ENCODE data around the gene OSBPL2. TPM values are rescaled to one million over a fixed set of nuclear protein-coding genes. Genes with fewer than 3 reads are reported as not detected.

The OSBPL2 gene
- total RNA-seq, 2 experiments from 2014 or later: 17.2 to 40.0 TPM

DNA sequence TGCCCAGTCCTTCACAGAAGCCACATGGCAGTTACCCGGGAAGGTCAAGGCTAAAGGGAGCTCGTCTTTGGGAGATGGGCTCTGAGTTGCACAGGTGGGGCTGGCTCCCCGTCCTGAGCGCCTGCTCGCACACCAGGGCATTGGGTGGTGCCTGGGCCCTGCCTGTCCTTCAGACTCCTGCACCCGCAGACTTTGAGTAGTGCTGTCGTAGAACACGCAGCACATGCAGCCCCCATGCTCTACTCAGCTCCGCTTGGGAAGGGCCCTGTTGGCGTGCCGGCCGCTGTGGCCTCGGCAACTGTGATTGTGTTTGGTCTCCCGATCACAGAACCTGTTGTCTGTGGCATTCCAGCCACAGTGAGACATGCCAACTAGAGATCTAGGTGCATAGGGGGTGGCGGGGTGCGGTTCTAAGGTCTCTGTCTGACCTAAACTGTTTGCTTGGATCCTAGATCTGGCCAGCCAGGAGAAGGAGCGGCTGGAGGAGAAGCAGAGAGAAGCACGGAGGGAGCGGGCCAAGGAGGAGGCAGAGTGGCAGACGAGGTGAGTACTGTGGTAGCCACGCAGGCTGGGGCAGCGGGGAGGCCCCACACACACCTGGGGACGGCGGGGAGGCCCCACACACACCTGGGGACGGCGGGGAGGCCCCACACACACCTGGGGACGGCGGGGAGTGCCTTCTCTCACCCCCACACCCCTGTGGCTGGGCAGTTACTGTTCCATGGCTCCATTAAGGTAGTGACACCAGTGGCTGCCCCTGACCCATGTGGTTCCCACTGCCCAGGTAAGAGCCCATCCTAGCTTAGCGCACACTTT is 53.1 kb downstream of the OSBPL2 start:
- no peaks in the 10 kb centered on the region for H3K79me2 ChIP-seq (ENCODE audit: insufficient read depth, low read depth, low read length)
- no peak overlapping the region for H3K4me3 ChIP-seq (ENCODE audit: low read depth, low read length, poor library complexity, severe bottlenecking)
- no peaks in the 10 kb centered on the region for H3K9me2 ChIP-seq (ENCODE audit: insufficient read depth, low read length)
- DNase-seq (ENCODE audit: low spot score): no peak
- H3K9me3 ChIP-seq (ENCODE audit: low read length): no peaks in the 10 kb centered on the region
- no peak overlapping the region for H3K4me2 ChIP-seq (ENCODE audit: low read length)
- H2AFZ ChIP-seq (ENCODE audit: low read length): no peak overlapping the region
- H3K36me3 ChIP-seq (ENCODE audit: insufficient read depth, low read length): no peaks in the 10 kb centered on the region; the same call in 1 of the 2 replicates
- POLR2A ChIA-PET: no interaction called here
- BruUV-seq (replicated peaks): no TSS peak
- no peaks in the 10 kb centered on the region for H4K20me1 ChIP-seq (ENCODE audit: insufficient read depth, low read length)
- CTCF ChIA-PET (ENCODE audit: unreplicated experiment): no interaction called here
- TF ChIP-seq, protein P1, sequence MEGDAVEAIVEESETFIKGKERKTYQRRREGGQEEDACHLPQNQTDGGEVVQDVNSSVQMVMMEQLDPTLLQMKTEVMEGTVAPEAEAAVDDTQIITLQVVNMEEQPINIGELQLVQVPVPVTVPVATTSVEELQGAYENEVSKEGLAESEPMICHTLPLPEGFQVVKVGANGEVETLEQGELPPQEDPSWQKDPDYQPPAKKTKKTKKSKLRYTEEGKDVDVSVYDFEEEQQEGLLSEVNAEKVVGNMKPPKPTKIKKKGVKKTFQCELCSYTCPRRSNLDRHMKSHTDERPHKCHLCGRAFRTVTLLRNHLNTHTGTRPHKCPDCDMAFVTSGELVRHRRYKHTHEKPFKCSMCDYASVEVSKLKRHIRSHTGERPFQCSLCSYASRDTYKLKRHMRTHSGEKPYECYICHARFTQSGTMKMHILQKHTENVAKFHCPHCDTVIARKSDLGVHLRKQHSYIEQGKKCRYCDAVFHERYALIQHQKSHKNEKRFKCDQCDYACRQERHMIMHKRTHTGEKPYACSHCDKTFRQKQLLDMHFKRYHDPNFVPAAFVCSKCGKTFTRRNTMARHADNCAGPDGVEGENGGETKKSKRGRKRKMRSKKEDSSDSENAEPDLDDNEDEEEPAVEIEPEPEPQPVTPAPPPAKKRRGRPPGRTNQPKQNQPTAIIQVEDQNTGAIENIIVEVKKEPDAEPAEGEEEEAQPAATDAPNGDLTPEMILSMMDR (conservative IDR thresholded peaks at IDR 0.05; ENCODE audit: low read length): no peak
- TF ChIP-seq EZH2phosphoT487 (IDR thresholded peaks at IDR 0.05; ENCODE audit: borderline replicate concordance, low read depth, low read length): no peak
- peaks cover 3% of the 10 kb centered on the region for H3K4me1 ChIP-seq (ENCODE audit: insufficient read depth, low read length, poor library complexity, severe bottlenecking)
- intact Hi-C loops (cut with micrococcal nuclease; ENCODE audit: unreplicated experiment): no loop called here
- no peak overlapping the region for H3K27ac ChIP-seq (ENCODE audit: low read depth, low read length, poor library complexity, severe bottlenecking)

DNA sequence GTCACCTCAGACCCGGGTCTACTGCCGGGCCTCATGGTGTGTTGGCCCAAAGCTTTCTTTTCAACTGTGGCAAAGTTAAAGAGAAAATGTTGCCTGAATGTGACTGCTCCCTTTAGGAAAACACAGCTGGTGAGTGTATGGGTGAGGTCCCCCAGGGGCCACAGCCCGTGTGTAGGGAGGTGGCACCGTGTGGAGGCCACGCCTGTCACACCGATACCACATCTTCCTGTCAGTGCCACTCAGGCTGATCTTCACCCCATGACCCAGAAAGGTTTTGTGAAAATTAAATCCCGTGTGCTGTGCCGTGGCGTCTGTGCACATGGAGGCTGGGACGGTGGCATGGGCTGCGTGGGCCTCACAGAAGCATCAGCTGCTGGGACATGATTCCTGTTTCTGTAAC is 53.8 kb downstream of the OSBPL2 start:
- CTCF ChIA-PET (ENCODE audit: unreplicated experiment): no interaction called here
- Histone ChIP-seq H3K27ac (ENCODE audit: low read depth, low read length, poor library complexity, severe bottlenecking) (no peak overlapping the region), H3K36me3 (ENCODE audit: insufficient read depth, low read length) (no peaks in the 10 kb centered on the region; the same call in 1 of the 2 replicates), H3K9me2 (ENCODE audit: insufficient read depth, low read length) (no peaks in the 10 kb centered on the region), H3K4me1 (ENCODE audit: insufficient read depth, low read length, poor library complexity, severe bottlenecking) (peaks cover 6% of the 10 kb centered on the region), H3K9me3 (ENCODE audit: low read length) (no peaks in the 10 kb centered on the region), H3K4me2 (ENCODE audit: low read length) (no peak overlapping the region), H3K79me2 (ENCODE audit: insufficient read depth, low read depth, low read length) (no peaks in the 10 kb centered on the region), H3K4me3 (ENCODE audit: low read depth, low read length, poor library complexity, severe bottlenecking) (no peak overlapping the region), H4K20me1 (ENCODE audit: insufficient read depth, low read length) (no peaks in the 10 kb centered on the region), H2AFZ (ENCODE audit: low read length) (no peak overlapping the region)
- intact Hi-C loops (cut with micrococcal nuclease; ENCODE audit: unreplicated experiment): no loop called here
- TF ChIP-seq, protein P1 (conservative IDR thresholded peaks at IDR 0.05; ENCODE audit: low read length): no peak
- no peak for TF ChIP-seq EZH2phosphoT487 (IDR thresholded peaks at IDR 0.05; ENCODE audit: borderline replicate concordance, low read depth, low read length)
- no TSS peak for BruUV-seq (replicated peaks)
- POLR2A ChIA-PET: no interaction called here
- no peak for DNase-seq (ENCODE audit: low spot score)

DNA sequence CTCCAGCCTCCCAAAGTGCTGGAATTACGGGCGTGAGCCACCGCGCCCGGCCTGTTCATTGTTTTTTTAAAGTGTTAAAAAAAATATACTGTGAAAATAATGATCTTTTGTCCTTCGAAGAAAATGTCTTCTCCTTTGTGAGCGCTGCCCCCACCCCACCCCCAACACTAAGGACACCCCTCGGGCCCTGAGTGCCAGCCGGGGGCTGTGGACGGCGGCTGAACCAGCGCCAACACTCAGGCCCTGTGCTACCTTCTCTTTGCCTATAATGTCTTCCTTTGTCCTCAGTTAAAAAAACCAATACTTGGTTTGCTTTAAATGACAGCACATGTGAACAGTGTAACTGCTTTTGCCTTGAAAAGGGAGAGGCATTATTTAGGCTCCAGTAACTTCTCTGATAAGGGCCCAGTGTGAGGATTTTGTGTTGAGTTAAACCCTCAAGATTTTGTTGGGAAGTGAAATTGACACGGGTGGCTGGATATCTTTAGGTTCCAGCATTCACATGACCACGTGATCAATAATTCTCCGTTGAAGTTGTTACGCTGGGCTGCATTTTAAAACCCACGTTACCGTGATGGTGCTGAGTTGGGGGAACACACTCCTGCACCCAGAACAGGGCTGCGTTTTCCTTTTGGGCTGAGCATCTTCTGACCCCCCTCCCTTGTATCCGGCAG is 54.9 kb downstream of the OSBPL2 start:
- Histone ChIP-seq H3K4me3 (ENCODE audit: low read depth, low read length, poor library complexity, severe bottlenecking) (no peak overlapping the region), H4K20me1 (ENCODE audit: insufficient read depth, low read length) (no peaks in the 10 kb centered on the region), H3K36me3 (ENCODE audit: insufficient read depth, low read length) (no peaks in the 10 kb centered on the region; the same call in 1 of the 2 replicates), H3K9me3 (ENCODE audit: low read length) (no peaks in the 10 kb centered on the region), H3K9me2 (ENCODE audit: insufficient read depth, low read length) (no peaks in the 10 kb centered on the region), H3K27ac (ENCODE audit: low read depth, low read length, poor library complexity, severe bottlenecking) (no peak overlapping the region), H3K4me2 (ENCODE audit: low read length) (no peak overlapping the region), H2AFZ (ENCODE audit: low read length) (no peak overlapping the region), H3K4me1 (ENCODE audit: insufficient read depth, low read length, poor library complexity, severe bottlenecking) (peaks cover 6% of the 10 kb centered on the region), H3K79me2 (ENCODE audit: insufficient read depth, low read depth, low read length) (no peaks in the 10 kb centered on the region)
- intact Hi-C loops (cut with micrococcal nuclease; ENCODE audit: unreplicated experiment): no loop called here
- ChIA-PET POLR2A (interaction anchor here (0.7 kb wide), 1 partner anchor 15 kb away, joined by 4 read pairs; no protein-coding TSS in a partner anchor), CTCF (ENCODE audit: unreplicated experiment) (no interaction called here)
- TF ChIP-seq, protein P1 (conservative IDR thresholded peaks at IDR 0.05; ENCODE audit: low read length): no peak
- no peak for TF ChIP-seq EZH2phosphoT487 (IDR thresholded peaks at IDR 0.05; ENCODE audit: borderline replicate concordance, low read depth, low read length)
- BruUV-seq (replicated peaks): no TSS peak
- DNase-seq (ENCODE audit: low spot score): no peak

Measured in OCI-LY7 (cell line).